ENCODE results near the gene TCF7L1.
"Not testable (repeated sequence)": the region's sequence is repeated elsewhere in the genome, so short reads cannot be mapped to it uniquely, and the experiment has no call there.

Gene TCF7L1

GRCh38 chr2:85132834-85133637 lies at the start of gene TCF7L1:
TCF7L1 (plus strand) TSS chr2:85133392; CDS start chr2:85133685, 293 bp downstream.
- peak; percentile 69 for DNase-seq

GRCh38 chr2:85085563-85085962 lies 47.6 kb upstream of the TCF7L1 start:
- no peak for DNase-seq

GRCh38 chr2:85087541-85087940 lies 45.7 kb upstream of the TCF7L1 start:
- no peak for DNase-seq

GRCh38 chr2:85088921-85089320 lies 44.3 kb upstream of the TCF7L1 start:
- no peak for DNase-seq

- DNase-seq, result no peak
Measured at GRCh38 chr2:85089585-85089984, 43.6 kb upstream of the TCF7L1 start.

GRCh38 chr2:85091838-85092237 lies 41.4 kb upstream of the TCF7L1 start:
- no peak for DNase-seq

- no peak for DNase-seq
Measured at GRCh38 chr2:85095094-85095493, 38.1 kb upstream of the TCF7L1 start.

GRCh38 chr2:85096616-85097015 lies 36.6 kb upstream of the TCF7L1 start:
- no peak for DNase-seq

- DNase-seq, result no peak
Measured at GRCh38 chr2:85104228-85104627, 29.0 kb upstream of the TCF7L1 start.

- no peak for DNase-seq
Measured at GRCh38 chr2:85106489-85107180, 26.6 kb upstream of the TCF7L1 start.

GRCh38 chr2:85110991-85111560 lies 22.1 kb upstream of the TCF7L1 start:
- no peak for DNase-seq

GRCh38 chr2:85111819-85112281 lies 21.3 kb upstream of the TCF7L1 start:
- DNase-seq, result no peak

GRCh38 chr2:85112906-85113625 lies 20.1 kb upstream of the TCF7L1 start:
- DNase-seq, result no peak

GRCh38 chr2:85114586-85115330 lies 18.4 kb upstream of the TCF7L1 start:
- no peak for DNase-seq

- DNase-seq, result no peak
Measured at GRCh38 chr2:85116207-85116606, 17.0 kb upstream of the TCF7L1 start.

GRCh38 chr2:85119900-85120299 lies 13.3 kb upstream of the TCF7L1 start:
- no peak for DNase-seq

- no peak for DNase-seq
Measured at GRCh38 chr2:85120363-85120762, 12.8 kb upstream of the TCF7L1 start.

- DNase-seq, result not testable (repeated sequence)
Measured at GRCh38 chr2:85126462-85126861, 6.7 kb upstream of the TCF7L1 start.

GRCh38 chr2:85129861-85130260 lies 3.3 kb upstream of the TCF7L1 start:
- no peak for DNase-seq

GRCh38 chr2:85130407-85130806 lies 2.8 kb upstream of the TCF7L1 start:
- DNase-seq, result no peak

GRCh38 chr2:85131116-85131515 lies 2.1 kb upstream of the TCF7L1 start:
- DNase-seq, result no peak

- DNase-seq, result no peak
Measured at GRCh38 chr2:85132397-85132796, 795 bp upstream of the TCF7L1 start.

All from NCI-H510A (cell line).